ENCODE results near the gene CTSL. TPM values are rescaled to one million over a fixed set of nuclear protein-coding genes. Genes with fewer than 3 reads are reported as not detected.

The CTSL gene
- total RNA-seq, 1 experiment from 2014 or later = 39.7 TPM

- TF ChIP-seq NFYB (CRISPR knock-in tag; conservative IDR thresholded peaks at IDR 0.05; ENCODE audit: low read depth) (no peak), JAZF1 (CRISPR knock-in tag; IDR thresholded peaks at IDR 0.05) (no peak)
Observed at GRCh38 chr9:87731321-87731720, 5.4 kb downstream of the CTSL start (continued).

- DNase-seq (ENCODE audit: low spot score) (no peak), ATAC-seq (no peak)
- TF ChIP-seq FOXP1 (CRISPR knock-in tag; IDR thresholded peaks at IDR 0.05; ENCODE audit: borderline replicate concordance) = no peak
- no peak for TF ChIP-seq NR1H2 (CRISPR knock-in tag; IDR thresholded peaks at IDR 0.05)
- no peak for TF ChIP-seq ZNF281 (CRISPR knock-in tag; IDR thresholded peaks at IDR 0.05)
- H3K27ac Mint-ChIP-seq = no peak overlapping the region
- no peak overlapping the region for H3K4me3 Mint-ChIP-seq
- H3K4me1 Mint-ChIP-seq = 0 out of 2 replicates have a peak, but pooled peaks cover 8% of the 10 kb centered on the region
- H3K9me3 Mint-ChIP-seq = no peaks in the 10 kb centered on the region
- H3K27me3 Mint-ChIP-seq (ENCODE audit: low read depth) = no peaks in the 10 kb centered on the region
- peaks cover 6% of the 10 kb centered on the region; the same call in 1 of the 2 replicates for H3K36me3 Mint-ChIP-seq
- ChIA-PET CTCF (interaction anchor here (0.9 kb wide), 1 partner anchor 48 kb away, joined by 3 read pairs; no protein-coding TSS in a partner anchor), POLR2A (no interaction called here)
Observed at GRCh38 chr9:87732344-87732743, 6.4 kb downstream of the CTSL start.

- H3K9me3 Mint-ChIP-seq = peaks cover 3% of the 10 kb centered on the region
- CTCF ChIA-PET = no interaction called here
- no peaks in the 10 kb centered on the region for H3K27me3 Mint-ChIP-seq (ENCODE audit: low read depth)
- H3K4me1 Mint-ChIP-seq = 0 out of 2 replicates have a peak, but pooled peaks cover 8% of the 10 kb centered on the region
- no peak overlapping the region for H3K27ac Mint-ChIP-seq
- POLR2A ChIA-PET = no interaction called here
- ATAC-seq = no peak
- H3K36me3 Mint-ChIP-seq = peaks cover 5% of the 10 kb centered on the region; the same call in 1 of the 2 replicates
- no peak for DNase-seq (ENCODE audit: low spot score)
- no peak overlapping the region for H3K4me3 Mint-ChIP-seq
- no peak for TF ChIP-seq ZNF138 (CRISPR knock-in tag; conservative IDR thresholded peaks at IDR 0.05)
- TF ChIP-seq ZNF263 (CRISPR knock-in tag; IDR thresholded peaks at IDR 0.05; ENCODE audit: low read depth) = no peak
- no peak for TF ChIP-seq ZNF396 (CRISPR knock-in tag; IDR thresholded peaks at IDR 0.05; ENCODE audit: borderline replicate concordance)
- TF ChIP-seq CBFB (CRISPR knock-in tag; IDR thresholded peaks at IDR 0.05; ENCODE audit: low read depth) = no peak
- no peak for TF ChIP-seq FOXP1 (CRISPR knock-in tag; IDR thresholded peaks at IDR 0.05; ENCODE audit: borderline replicate concordance)
- no peak for TF ChIP-seq SMAD4 (CRISPR knock-in tag; IDR thresholded peaks at IDR 0.05)
- no peak for TF ChIP-seq IRF2 (CRISPR knock-in tag; IDR thresholded peaks at IDR 0.05; ENCODE audit: borderline replicate concordance, low read depth)
- no peak for TF ChIP-seq E2F5 (CRISPR knock-in tag; IDR thresholded peaks at IDR 0.05)
- TF ChIP-seq ZNF281 (CRISPR knock-in tag; IDR thresholded peaks at IDR 0.05) = no peak
- TF ChIP-seq PREB (CRISPR knock-in tag; IDR thresholded peaks at IDR 0.05; ENCODE audit: borderline replicate concordance) = no peak
- no peak for TF ChIP-seq E2F4 (CRISPR knock-in tag; IDR thresholded peaks at IDR 0.05; ENCODE audit: borderline replicate concordance, low read depth)
- TF ChIP-seq MAX (CRISPR knock-in tag; IDR thresholded peaks at IDR 0.05) = no peak
- TF ChIP-seq RORB (CRISPR knock-in tag; IDR thresholded peaks at IDR 0.05) = no peak
- TF ChIP-seq TEAD1 (CRISPR knock-in tag; IDR thresholded peaks at IDR 0.05) = no peak
- no peak for TF ChIP-seq ZNF425 (CRISPR knock-in tag; conservative IDR thresholded peaks at IDR 0.05)
- no peak for TF ChIP-seq MXD4 (CRISPR knock-in tag; IDR thresholded peaks at IDR 0.05; ENCODE audit: borderline replicate concordance)
Observed at GRCh38 chr9:87732756-87733155, 6.8 kb downstream of the CTSL start.

Data from WTC11 (cell line).